Measurements from ENCODE around the gene UBXN10.

UBXN10 gene

DNA sequence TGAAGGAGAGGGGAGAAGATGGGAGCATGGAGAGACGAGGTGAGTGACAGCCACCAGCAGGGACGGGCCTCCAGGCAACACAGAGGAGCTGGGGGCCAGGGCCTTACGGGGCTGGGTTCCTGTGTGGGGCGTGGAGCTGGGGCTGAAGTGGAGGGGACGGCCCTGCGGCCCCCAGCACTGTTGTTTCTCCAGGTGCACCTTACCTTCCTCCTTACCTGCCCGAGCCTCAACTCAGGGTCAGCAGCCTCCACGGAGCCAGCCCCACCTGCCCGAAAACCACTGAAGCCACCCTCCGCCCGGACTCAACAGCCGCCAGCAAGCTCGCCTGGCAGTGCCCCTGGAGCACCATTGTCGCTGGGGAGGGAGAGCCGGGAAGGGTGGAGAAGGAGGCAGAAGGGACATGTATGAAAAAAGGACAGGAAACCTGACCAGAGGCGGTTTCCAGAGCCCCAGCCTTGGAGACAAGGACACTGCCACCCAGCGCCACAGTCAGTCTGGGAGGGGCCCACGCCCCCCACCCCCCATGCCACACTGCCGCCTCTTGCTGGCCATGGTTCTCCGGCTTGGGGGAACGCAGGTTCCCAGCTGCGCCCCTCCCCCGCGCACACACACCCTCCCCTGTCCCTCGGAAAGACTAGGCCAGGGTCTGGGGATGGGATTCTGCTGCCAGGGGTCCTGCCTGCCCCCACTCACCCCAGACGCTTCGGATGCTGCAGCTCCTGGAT is 36.1 kb upstream of the UBXN10 start:
- Histone ChIP-seq H3K36me3 (ENCODE audit: insufficient read depth, low read length) (no peaks in the 10 kb centered on the region), H3K9me3 (ENCODE audit: low read depth, low read length) (no peaks in the 10 kb centered on the region), H3K4me3 (no peak overlapping the region), H3K9ac (ENCODE audit: insufficient read length) (no peak overlapping the region), H3K27ac (no peak overlapping the region)
- no peak for TF ChIP-seq FOXP2 (optimal IDR thresholded peaks at IDR 0.05; ENCODE audit: control extremely low read depth, extremely low read length, insufficient read depth)
- TF ChIP-seq EZH2 (IDR thresholded peaks at IDR 0.05), result no peak
- TF ChIP-seq POLR2AphosphoS5 (IDR thresholded peaks at IDR 0.05; ENCODE audit: borderline replicate concordance, low read depth, low read length), result no peak
- DNase-seq (ENCODE audit: low read depth, low spot score), result no peak

DNA sequence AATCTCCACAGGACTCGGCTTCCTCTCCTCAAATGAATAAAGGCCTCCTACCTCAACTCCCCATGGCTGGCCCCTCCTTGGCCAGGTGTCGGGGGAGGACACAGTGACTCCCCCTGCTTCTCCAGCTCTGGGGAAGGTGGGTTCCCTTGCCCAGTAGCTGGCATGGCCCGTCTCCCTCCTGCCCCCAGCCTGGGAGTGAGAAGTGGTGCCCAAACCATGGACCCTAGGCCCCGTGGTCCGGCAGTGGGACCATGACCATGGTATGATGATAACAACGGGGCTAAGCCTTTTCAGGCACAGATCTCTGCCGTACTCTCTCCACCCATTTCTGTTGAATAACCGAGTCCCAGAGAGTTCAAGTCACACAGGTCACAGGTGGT is 35.6 kb upstream of the UBXN10 start:
- TF ChIP-seq EZH2 (IDR thresholded peaks at IDR 0.05), result no peak
- TF ChIP-seq POLR2AphosphoS5 (IDR thresholded peaks at IDR 0.05; ENCODE audit: borderline replicate concordance, low read depth, low read length), result no peak
- TF ChIP-seq FOXP2 (optimal IDR thresholded peaks at IDR 0.05; ENCODE audit: control extremely low read depth, extremely low read length, insufficient read depth), result no peak

GRCh38 chr1:20150969-20151368 is 34.9 kb upstream of the UBXN10 start:
- H3K27ac ChIP-seq, result no peak overlapping the region
- DNase-seq (ENCODE audit: low read depth, low spot score), result no peak
- no peaks in the 10 kb centered on the region for H3K36me3 ChIP-seq (ENCODE audit: insufficient read depth, low read length)
- TF ChIP-seq POLR2AphosphoS5 (IDR thresholded peaks at IDR 0.05; ENCODE audit: borderline replicate concordance, low read depth, low read length), result no peak
- no peak for TF ChIP-seq EZH2 (IDR thresholded peaks at IDR 0.05)
- no peak for TF ChIP-seq FOXP2 (optimal IDR thresholded peaks at IDR 0.05; ENCODE audit: control extremely low read depth, extremely low read length, insufficient read depth)
- H3K9me3 ChIP-seq (ENCODE audit: low read depth, low read length), result no peaks in the 10 kb centered on the region
- no peak overlapping the region for H3K4me3 ChIP-seq
- H3K9ac ChIP-seq (ENCODE audit: insufficient read length), result no peak overlapping the region

More for the DNA sequence above, 35.6 kb upstream of the UBXN10 start:
- DNase-seq (ENCODE audit: low read depth, low spot score), result no peak
- Histone ChIP-seq H3K9ac (ENCODE audit: insufficient read length) (no peak overlapping the region), H3K27ac (no peak overlapping the region), H3K4me3 (no peak overlapping the region), H3K9me3 (ENCODE audit: low read depth, low read length) (no peaks in the 10 kb centered on the region), H3K36me3 (ENCODE audit: insufficient read depth, low read length) (no peaks in the 10 kb centered on the region)

GRCh38 chr1:20151906-20152598 is 33.8 kb upstream of the UBXN10 start:
- no peaks in the 10 kb centered on the region for H3K36me3 ChIP-seq (ENCODE audit: insufficient read depth, low read length)
- H3K9me3 ChIP-seq (ENCODE audit: low read depth, low read length), result no peaks in the 10 kb centered on the region
- no peak overlapping the region for H3K9ac ChIP-seq (ENCODE audit: insufficient read length)
- DNase-seq (ENCODE audit: low read depth, low spot score), result no peak
- TF ChIP-seq FOXP2 (optimal IDR thresholded peaks at IDR 0.05; ENCODE audit: control extremely low read depth, extremely low read length, insufficient read depth), result no peak
- TF ChIP-seq EZH2 (IDR thresholded peaks at IDR 0.05), result no peak
- TF ChIP-seq POLR2AphosphoS5 (IDR thresholded peaks at IDR 0.05; ENCODE audit: borderline replicate concordance, low read depth, low read length), result no peak
- H3K27ac ChIP-seq, result no peak overlapping the region
- no peak overlapping the region for H3K4me3 ChIP-seq

DNA sequence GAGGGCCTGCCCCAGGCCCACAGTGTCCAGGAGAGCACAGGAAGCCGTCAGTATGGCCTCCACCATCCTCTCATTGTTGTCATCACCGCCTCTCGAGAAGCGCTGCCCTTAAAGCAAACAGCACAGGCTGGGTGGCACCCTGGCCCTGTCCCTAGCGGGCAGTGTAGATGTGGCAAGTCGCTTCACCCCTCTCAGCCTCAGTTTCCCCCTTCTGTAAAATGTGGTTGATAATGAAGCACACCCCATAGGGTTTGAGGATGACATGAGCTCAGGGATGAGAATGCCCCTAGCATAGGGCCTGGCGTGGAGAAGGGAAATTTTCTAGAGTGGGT is 33.3 kb upstream of the UBXN10 start:
- Histone ChIP-seq H3K4me3 (no peak overlapping the region), H3K9ac (ENCODE audit: insufficient read length) (no peak overlapping the region), H3K27ac (no peak overlapping the region), H3K36me3 (ENCODE audit: insufficient read depth, low read length) (no peaks in the 10 kb centered on the region), H3K9me3 (ENCODE audit: low read depth, low read length) (no peaks in the 10 kb centered on the region)
- TF ChIP-seq EZH2 (IDR thresholded peaks at IDR 0.05), result no peak
- no peak for TF ChIP-seq FOXP2 (optimal IDR thresholded peaks at IDR 0.05; ENCODE audit: control extremely low read depth, extremely low read length, insufficient read depth)
- no peak for TF ChIP-seq POLR2AphosphoS5 (IDR thresholded peaks at IDR 0.05; ENCODE audit: borderline replicate concordance, low read depth, low read length)
- DNase-seq (ENCODE audit: low read depth, low spot score), result no peak

DNA sequence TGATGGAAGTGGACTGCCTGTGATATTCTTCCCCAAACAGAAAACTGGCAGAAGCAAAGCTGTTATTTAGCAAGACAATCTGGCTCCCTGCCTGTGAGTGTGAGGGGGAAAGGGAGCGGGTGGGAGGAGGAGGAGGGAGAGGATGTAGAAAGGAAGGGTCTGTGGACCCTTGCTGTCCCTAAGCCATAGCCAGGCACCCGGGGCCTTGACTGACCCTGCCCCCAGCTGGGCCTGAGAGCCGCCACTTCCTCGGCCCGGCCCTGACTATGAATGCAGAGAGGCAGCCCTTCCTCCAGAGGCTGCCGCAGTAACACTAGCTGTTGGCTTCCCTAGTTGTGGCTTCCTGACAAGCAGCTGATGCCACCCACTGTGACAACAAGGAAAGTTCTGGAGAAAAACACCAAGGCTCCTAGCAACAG is 32.9 kb upstream of the UBXN10 start:
- DNase-seq (ENCODE audit: low read depth, low spot score), result no peak
- TF ChIP-seq EZH2 (IDR thresholded peaks at IDR 0.05), result no peak
- TF ChIP-seq POLR2AphosphoS5 (IDR thresholded peaks at IDR 0.05; ENCODE audit: borderline replicate concordance, low read depth, low read length), result no peak
- TF ChIP-seq FOXP2 (optimal IDR thresholded peaks at IDR 0.05; ENCODE audit: control extremely low read depth, extremely low read length, insufficient read depth), result no peak
- no peak overlapping the region for H3K27ac ChIP-seq
- no peak overlapping the region for H3K9ac ChIP-seq (ENCODE audit: insufficient read length)
- H3K9me3 ChIP-seq (ENCODE audit: low read depth, low read length), result no peaks in the 10 kb centered on the region
- H3K36me3 ChIP-seq (ENCODE audit: insufficient read depth, low read length), result no peaks in the 10 kb centered on the region
- H3K4me3 ChIP-seq, result no peak overlapping the region

GRCh38 chr1:20154301-20154831 is 31.5 kb upstream of the UBXN10 start:
- DNase-seq (ENCODE audit: low read depth, low spot score), result no peak
- H3K9ac ChIP-seq (ENCODE audit: insufficient read length), result no peak overlapping the region
- TF ChIP-seq POLR2AphosphoS5 (IDR thresholded peaks at IDR 0.05; ENCODE audit: borderline replicate concordance, low read depth, low read length) (no peak), FOXP2 (optimal IDR thresholded peaks at IDR 0.05; ENCODE audit: control extremely low read depth, extremely low read length, insufficient read depth) (no peak), EZH2 (IDR thresholded peaks at IDR 0.05) (no peak)
- no peaks in the 10 kb centered on the region for H3K36me3 ChIP-seq (ENCODE audit: insufficient read depth, low read length)
- H3K27ac ChIP-seq, result no peak overlapping the region
- no peak overlapping the region for H3K4me3 ChIP-seq
- no peaks in the 10 kb centered on the region for H3K9me3 ChIP-seq (ENCODE audit: low read depth, low read length)

GRCh38 chr1:20158358-20159070 is 27.4 kb upstream of the UBXN10 start:
- Histone ChIP-seq H3K9ac (ENCODE audit: insufficient read length) (no peak overlapping the region), H3K27ac (no peak overlapping the region), H3K36me3 (ENCODE audit: insufficient read depth, low read length) (no peaks in the 10 kb centered on the region), H3K4me3 (no peak overlapping the region), H3K9me3 (ENCODE audit: low read depth, low read length) (no peaks in the 10 kb centered on the region)
- DNase-seq (ENCODE audit: low read depth, low spot score), result no peak
- TF ChIP-seq EZH2 (IDR thresholded peaks at IDR 0.05) (no peak), POLR2AphosphoS5 (IDR thresholded peaks at IDR 0.05; ENCODE audit: borderline replicate concordance, low read depth, low read length) (no peak), FOXP2 (optimal IDR thresholded peaks at IDR 0.05; ENCODE audit: control extremely low read depth, extremely low read length, insufficient read depth) (no peak)

Measured in SK-N-MC (cell line).